ENCODE results near the gene TYK2. TPM values are rescaled to one million over a fixed set of nuclear protein-coding genes. Genes with fewer than 3 reads are reported as not detected.
A peak's percentile ranks its signal among the peaks of the same experiment; 100 is the strongest.

TYK2 gene
- polyA plus RNA-seq, 1 donor (not counting 4 experiments of a cell fraction or from before 2014, with no cell fraction given), result 32.6 TPM

- H3K9me1 ChIP-seq (ENCODE audit: control insufficient read depth, extremely low read depth, insufficient read depth, low read length), result no peaks in the 10 kb centered on the region
- DNase-seq (ENCODE audit: low read depth, low spot score) (no peak), FAIRE-seq (no peak)
- no peak for TF ChIP-seq EZH2 (IDR thresholded peaks at IDR 0.05; ENCODE audit: low read length)
- TF ChIP-seq CTCF (optimal IDR thresholded peaks at IDR 0.05 in 1 of 3, IDR thresholded peaks at IDR 0.05 in 1 of 3, conservative IDR thresholded peaks at IDR 0.05 in 1 of 3; ENCODE audit: extremely low read depth in 1 of 3, insufficient read depth in 2 of 3, low read length in 3 of 3), result peak in 2 of 3 experiments; percentile 7 to 9
- H3K9me3 ChIP-seq (ENCODE audit: control insufficient read depth, low read depth, low read length), result no peaks in the 10 kb centered on the region
- H2AFZ ChIP-seq (ENCODE audit: control insufficient read depth, low read length), result peak overlapping the region; percentile 90
- H3K79me2 ChIP-seq (ENCODE audit: control insufficient read depth, insufficient read depth, low read length), result peaks cover 36% of the 10 kb centered on the region
- dilution Hi-C loops (cut with MboI; ENCODE audit: extremely low pct_ligation_motif_present, low sequenced_read_pairs), result no loop called here
- peak overlapping the region; percentile 70 to 94 (median 92) for H3K4me3 ChIP-seq (ENCODE audit: control insufficient read depth in 2 of 3, extremely low read depth in 1 of 3, insufficient read depth in 2 of 3, low read depth in 1 of 3, low read length in 3 of 3)
- H3K27ac ChIP-seq (ENCODE audit: control insufficient read depth, insufficient read depth, low read length), result peak overlapping the region; percentile 82
- H4K20me1 ChIP-seq (ENCODE audit: control insufficient read depth, extremely low read depth, insufficient read depth, low read length), result no peaks in the 10 kb centered on the region
- no peaks in the 10 kb centered on the region for H3K27me3 ChIP-seq (ENCODE audit: control insufficient read depth, extremely low read depth, insufficient read depth, low read length)
- H3K4me2 ChIP-seq (ENCODE audit: control insufficient read depth, extremely low read depth, insufficient read depth, low read depth, low read length), result peak overlapping the region; percentile 79
- peak overlapping the region; percentile 84 for H3K9ac ChIP-seq (ENCODE audit: control insufficient read depth, extremely low read depth, insufficient read depth, low read length)
- peaks cover 19% of the 10 kb centered on the region for H3K4me1 ChIP-seq (ENCODE audit: control insufficient read depth, extremely low read depth, insufficient read depth, low read length)
- peaks cover 12 to 22% of the 10 kb centered on the region in 2 experiments for H3K36me3 ChIP-seq (ENCODE audit: control insufficient read depth in 2 of 2, extremely low read depth in 1 of 2, insufficient read depth in 2 of 2, low read length in 2 of 2)
Measured at GRCh38 chr19:10332158-10332964, 48.0 kb downstream of the TYK2 start.

GRCh38 chr19:10329555-10329954, 50.8 kb downstream of the TYK2 start:
- no peak for FAIRE-seq
- no peak overlapping the region for H3K4me2 ChIP-seq (ENCODE audit: control insufficient read depth, extremely low read depth, insufficient read depth, low read depth, low read length)
- no peak overlapping the region for H3K9ac ChIP-seq (ENCODE audit: control insufficient read depth, extremely low read depth, insufficient read depth, low read length)
- no peak for TF ChIP-seq EZH2 (IDR thresholded peaks at IDR 0.05; ENCODE audit: low read length)
- TF ChIP-seq CTCF (optimal IDR thresholded peaks at IDR 0.05 in 1 of 3, IDR thresholded peaks at IDR 0.05 in 1 of 3, conservative IDR thresholded peaks at IDR 0.05 in 1 of 3; ENCODE audit: extremely low read depth in 1 of 3, insufficient read depth in 2 of 3, low read length in 3 of 3), result no peak
- no peak overlapping the region for H2AFZ ChIP-seq (ENCODE audit: control insufficient read depth, low read length)
- H3K4me3 ChIP-seq (ENCODE audit: control insufficient read depth in 2 of 3, extremely low read depth in 1 of 3, insufficient read depth in 2 of 3, low read depth in 1 of 3, low read length in 3 of 3), result no peak overlapping the region
- dilution Hi-C loops (cut with MboI; ENCODE audit: extremely low pct_ligation_motif_present, low sequenced_read_pairs), result no loop called here
- peaks cover 36% of the 10 kb centered on the region for H3K79me2 ChIP-seq (ENCODE audit: control insufficient read depth, insufficient read depth, low read length)
- DNase-seq (ENCODE audit: low read depth, low spot score), result no peak
- H3K9me1 ChIP-seq (ENCODE audit: control insufficient read depth, extremely low read depth, insufficient read depth, low read length), result no peaks in the 10 kb centered on the region
- H3K36me3 ChIP-seq (ENCODE audit: control insufficient read depth in 2 of 2, extremely low read depth in 1 of 2, insufficient read depth in 2 of 2, low read length in 2 of 2), result peaks cover 18 to 32% of the 10 kb centered on the region in 2 experiments
- peaks cover 17% of the 10 kb centered on the region for H3K4me1 ChIP-seq (ENCODE audit: control insufficient read depth, extremely low read depth, insufficient read depth, low read length)
- H3K27ac ChIP-seq (ENCODE audit: control insufficient read depth, insufficient read depth, low read length), result no peak overlapping the region
- no peaks in the 10 kb centered on the region for H3K9me3 ChIP-seq (ENCODE audit: control insufficient read depth, low read depth, low read length)
- no peaks in the 10 kb centered on the region for H4K20me1 ChIP-seq (ENCODE audit: control insufficient read depth, extremely low read depth, insufficient read depth, low read length)
- no peaks in the 10 kb centered on the region for H3K27me3 ChIP-seq (ENCODE audit: control insufficient read depth, extremely low read depth, insufficient read depth, low read length)

Measured in keratinocyte (primary cell).